ENCODE data around the gene INPP5A.

DNA sequence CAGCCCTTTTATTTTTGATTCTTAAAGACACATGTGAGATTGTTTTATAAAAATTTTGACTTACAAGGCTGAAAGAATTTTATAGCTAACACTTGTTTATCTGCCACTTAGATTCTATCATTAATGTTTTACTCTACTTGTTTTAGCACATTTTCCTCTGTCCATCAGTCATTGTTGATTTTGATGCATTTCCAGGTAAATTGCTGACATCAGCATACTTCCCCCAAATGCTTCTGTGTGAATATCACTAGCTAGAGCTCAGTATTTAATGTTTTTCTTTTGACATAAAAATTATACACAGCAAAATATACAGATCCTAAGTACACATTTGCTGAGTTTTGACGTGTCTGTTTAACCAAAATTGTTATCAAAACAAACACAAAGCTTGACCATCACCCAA, 43.0 kb downstream of the INPP5A start:
- TF ChIP-seq POLR2AphosphoS5 (IDR thresholded peaks at IDR 0.05) (no peak), POLR2A (IDR thresholded peaks at IDR 0.05) (no peak)

Data from transverse colon (tissue), 3 donors.